HepG2 (cell line): Measurements from ENCODE around the gene VGF. TPM values are rescaled to one million over a fixed set of nuclear protein-coding genes. Genes with fewer than 3 reads are reported as not detected.

Experiments
- AKAP8 ChIP-seq: sonication (generic); formaldehyde crosslinking; IDR thresholded peaks from 2 replicates; pipeline ENCODE4 v1.5.1; 2020; ENCODE audit warnings: mild to moderate bottlenecking, missing genetic modification reagents
- ASH2L ChIP-seq: fragments of 300-600, 200-600 bp; sonication (generic); IDR thresholded peaks from 2 replicates; pipeline ENCODE4 v1.7.0; 2017; ENCODE audit warnings: low read depth, mild to moderate bottlenecking, moderate library complexity, mixed read lengths, low read length; ENCODE audit not compliant: insufficient read length
- CHD4 ChIP-seq: fragments of 200-600 bp; sonication (generic); IDR thresholded peaks from 2 replicates; pipeline ENCODE4 v1.7.0; 2017; ENCODE audit warnings: mild to moderate bottlenecking, low read length, borderline replicate concordance
- ELF1 ChIP-seq: sonication (generic); formaldehyde crosslinking; IDR thresholded peaks from 2 replicates; pipeline ENCODE4 v1.4.0; 2020; ENCODE audit warnings: missing genetic modification reagents
- GPN1 ChIP-seq: sonication (generic); formaldehyde crosslinking; IDR thresholded peaks from 2 replicates; pipeline ENCODE4 v1.5.1; 2020; ENCODE audit warnings: missing genetic modification reagents, borderline replicate concordance
- HNRNPLL ChIP-seq: fragments of 200-400 bp; formaldehyde crosslinking; IDR thresholded peaks from 2 replicates; pipeline ENCODE4 v1.6.1; 2017; ENCODE audit warnings: mild to moderate bottlenecking, low read depth, low read length; ENCODE audit not compliant: poor library complexity, severe bottlenecking
- KDM2A ChIP-seq: sonication (generic); formaldehyde crosslinking; IDR thresholded peaks from 2 replicates; pipeline ENCODE4 v1.4.0; 2020; ENCODE audit warnings: low read depth, missing genetic modification reagents, borderline replicate concordance
- ONECUT2 ChIP-seq: sonication (generic); formaldehyde crosslinking; IDR thresholded peaks from 2 replicates; pipeline ENCODE4 v1.4.0; 2020; ENCODE audit warnings: missing genetic modification reagents
- PCBP2 ChIP-seq: fragments of 200-400 bp; formaldehyde crosslinking; optimal IDR thresholded peaks from 2 replicates; pipeline ENCODE3; 2018; ENCODE audit warnings: low read length, low read depth; ENCODE audit not compliant: poor library complexity, severe bottlenecking
- REL ChIP-seq: sonication (generic); formaldehyde crosslinking; conservative IDR thresholded peaks from 2 replicates; pipeline ENCODE4 v1.8.0; 2022; ENCODE audit warnings: mild to moderate bottlenecking, missing genetic modification reagents, moderate library complexity
- SYNCRIP ChIP-seq: fragments of 200-400 bp; formaldehyde crosslinking; IDR thresholded peaks from 2 replicates; pipeline ENCODE4 v1.6.1; 2018; ENCODE audit warnings: mild to moderate bottlenecking, low read depth, low read length; ENCODE audit not compliant: insufficient read depth
- TBP ChIP-seq: sonication (generic); formaldehyde crosslinking; IDR thresholded peaks from 2 replicates; pipeline ENCODE4 v1.5.0; 2020; ENCODE audit warnings: missing genetic modification reagents
- TOE1 ChIP-seq: sonication (generic); formaldehyde crosslinking; IDR thresholded peaks from 2 replicates; pipeline ENCODE4 v1.4.0; 2020; ENCODE audit warnings: mild to moderate bottlenecking, missing genetic modification reagents
- ZNF256 ChIP-seq: sonication (generic); formaldehyde crosslinking; conservative IDR thresholded peaks from 2 replicates; pipeline ENCODE4 v1.4.0; 2020; ENCODE audit warnings: missing genetic modification reagents
- ZNF264 ChIP-seq: sonication (generic); formaldehyde crosslinking; IDR thresholded peaks from 2 replicates; pipeline ENCODE4 v1.4.0; 2020; ENCODE audit warnings: missing genetic modification reagents
- ZNF354B ChIP-seq: sonication (generic); formaldehyde crosslinking; IDR thresholded peaks from 2 replicates; pipeline ENCODE4 v1.8.0; 2022; ENCODE audit warnings: mild to moderate bottlenecking, missing genetic modification reagents
- ZNF547 ChIP-seq: sonication (generic); formaldehyde crosslinking; IDR thresholded peaks from 2 replicates; pipeline ENCODE4 v1.5.1; 2020; ENCODE audit warnings: mild to moderate bottlenecking, missing genetic modification reagents
- ZNF777 ChIP-seq: sonication (generic); formaldehyde crosslinking; IDR thresholded peaks from 2 replicates; pipeline ENCODE4 v1.4.0; 2020; ENCODE audit warnings: missing genetic modification reagents
- polyA plus RNA-seq, 8 experiments: library from polyadenylated mRNA; depleted of rRNA in 3 of 8; stranded (reverse) in 7 of 8; unstranded in 1 of 8; fragments of >200 nt; fragmentation: Illumina TruSeq in 4 of 8; extraction: Trizol in 4 of 8; gene quantifications; 2 replicates each; pipeline versions ENCODE4 v1.2.1 to v1.2.3, GENCODE V29; 2011 to 2016; ENCODE audit warnings: low read depth in 4 of 8, missing spikeins in 1 of 8, mixed read lengths in 1 of 8; ENCODE audit not compliant: insufficient read depth in 1 of 8
- total RNA-seq, 5 experiments: library from RNA; depleted of rRNA; stranded (reverse); fragments of >200 nt; fragmentation: Illumina TruSeq; extraction: Trizol; gene quantifications; 2 replicates each; pipeline ENCODE4 v1.2.3, GENCODE V29; 2016; ENCODE audit warnings: low read depth in 1 of 5
- TF ChIP-seq, protein P1 (sequence below): sonication (generic); formaldehyde crosslinking; IDR thresholded peaks from 2 replicates; pipeline ENCODE4 v1.4.0; 2020; ENCODE audit warnings: mild to moderate bottlenecking, low read depth, missing genetic modification reagents
- TF ChIP-seq, protein P2 (sequence below): IDR thresholded peaks from 2 replicates; pipeline ENCODE4 v1.6.1; 2016
- TF ChIP-seq, protein P3 (sequence below): sonication (generic); formaldehyde crosslinking; IDR thresholded peaks from 2 replicates; pipeline ENCODE4 v1.5.0; 2020; ENCODE audit warnings: mild to moderate bottlenecking, missing genetic modification reagents
- TF ChIP-seq, protein P4 (sequence below): sonication (generic); formaldehyde crosslinking; IDR thresholded peaks from 2 replicates; pipeline ENCODE4 v1.5.0; 2020; ENCODE audit warnings: mild to moderate bottlenecking, missing genetic modification reagents
- TF ChIP-seq, protein P5 (sequence below): sonication (generic); formaldehyde crosslinking; IDR thresholded peaks from 2 replicates; pipeline ENCODE4 v1.4.0; 2020; ENCODE audit warnings: missing genetic modification reagents; ENCODE audit errors: not compliant biosample characterization

Gene VGF
- total and polyA plus RNA-seq, 2 of the 13 experiments (the other 11 are each of a cell fraction or from before 2014, with no cell fraction given) = 0.12 to 0.46 TPM

DNA sequence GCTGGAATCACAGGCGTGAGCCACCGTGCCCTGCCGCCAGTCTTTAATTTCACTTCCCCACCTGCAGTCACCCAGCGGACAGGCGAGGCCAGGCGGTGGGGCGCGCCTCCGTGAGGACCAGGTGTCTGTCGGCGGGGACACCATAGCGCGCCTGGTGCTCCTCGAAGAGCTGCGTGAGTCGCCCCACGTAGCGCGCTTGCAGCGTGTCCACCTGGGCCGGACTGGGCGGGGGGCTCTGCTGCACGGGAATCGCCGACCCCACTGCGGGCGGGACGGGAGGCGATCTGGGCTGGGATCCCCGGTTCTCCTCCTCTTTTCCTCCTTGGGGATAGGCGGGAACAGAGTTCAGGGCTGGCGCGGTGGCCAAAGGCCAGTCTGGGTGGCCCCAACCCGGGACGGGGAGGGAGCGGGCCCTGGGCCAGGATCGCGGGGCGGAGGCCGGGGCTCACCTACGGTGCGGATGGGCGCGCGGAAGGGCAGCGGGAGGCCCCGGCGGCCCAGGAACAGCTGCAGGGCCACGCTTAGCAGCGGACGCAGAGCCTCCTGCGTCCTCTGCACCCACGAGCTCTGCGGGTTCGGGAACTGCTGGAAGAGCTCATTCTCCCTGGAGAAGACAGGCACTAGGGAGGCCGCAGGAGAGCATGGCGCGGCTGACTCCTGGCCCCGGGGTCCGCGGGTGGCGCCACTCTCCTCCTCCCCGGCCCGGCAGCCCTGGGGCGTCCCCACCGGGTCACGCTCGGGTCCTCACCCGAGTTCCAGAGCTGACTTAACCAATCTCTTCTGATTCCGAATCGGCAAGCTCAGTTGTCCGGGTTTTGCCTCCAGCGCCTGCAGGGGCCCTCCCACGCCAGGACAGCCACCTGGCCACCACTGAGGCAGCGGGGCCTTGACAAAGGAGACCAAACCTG is 36.6 kb upstream of the VGF start (continued):
- peak; percentile 25; the same call in 1 of the 2 replicates for TF ChIP-seq AKAP8
- TF ChIP-seq ELF1 = no peak; the same call in 1 of the 2 replicates
- TF ChIP-seq ONECUT2 (CRISPR knock-in tag) = no peak
- TF ChIP-seq TOE1 (CRISPR knock-in tag) = no peak
- no peak for TF ChIP-seq REL (CRISPR knock-in tag)
- no peak for TF ChIP-seq ZNF354B
- peak; percentile 46; the same call in 1 of the 2 replicates for TF ChIP-seq CHD4
- no peak for TF ChIP-seq ZNF547 (CRISPR knock-in tag)
- no peak for TF ChIP-seq ZNF256
- no peak; the same call in 1 of the 2 replicates for TF ChIP-seq KDM2A (CRISPR knock-in tag)
- TF ChIP-seq ZNF777 (CRISPR knock-in tag) = no peak
- TF ChIP-seq, protein P1, sequence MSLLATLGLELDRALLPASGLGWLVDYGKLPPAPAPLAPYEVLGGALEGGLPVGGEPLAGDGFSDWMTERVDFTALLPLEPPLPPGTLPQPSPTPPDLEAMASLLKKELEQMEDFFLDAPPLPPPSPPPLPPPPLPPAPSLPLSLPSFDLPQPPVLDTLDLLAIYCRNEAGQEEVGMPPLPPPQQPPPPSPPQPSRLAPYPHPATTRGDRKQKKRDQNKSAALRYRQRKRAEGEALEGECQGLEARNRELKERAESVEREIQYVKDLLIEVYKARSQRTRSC (CRISPR knock-in tag) = no peak
- TF ChIP-seq, protein P2, sequence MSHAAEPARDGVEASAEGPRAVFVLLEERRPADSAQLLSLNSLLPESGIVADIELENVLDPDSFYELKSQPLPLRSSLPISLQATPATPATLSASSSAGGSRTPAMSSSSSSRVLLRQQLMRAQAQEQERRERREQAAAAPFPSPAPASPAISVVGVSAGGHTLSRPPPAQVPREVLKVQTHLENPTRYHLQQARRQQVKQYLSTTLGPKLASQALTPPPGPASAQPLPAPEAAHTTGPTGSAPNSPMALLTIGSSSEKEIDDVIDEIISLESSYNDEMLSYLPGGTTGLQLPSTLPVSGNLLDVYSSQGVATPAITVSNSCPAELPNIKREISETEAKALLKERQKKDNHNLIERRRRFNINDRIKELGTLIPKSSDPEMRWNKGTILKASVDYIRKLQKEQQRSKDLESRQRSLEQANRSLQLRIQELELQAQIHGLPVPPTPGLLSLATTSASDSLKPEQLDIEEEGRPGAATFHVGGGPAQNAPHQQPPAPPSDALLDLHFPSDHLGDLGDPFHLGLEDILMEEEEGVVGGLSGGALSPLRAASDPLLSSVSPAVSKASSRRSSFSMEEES = no peak
- TF ChIP-seq, protein P3, sequence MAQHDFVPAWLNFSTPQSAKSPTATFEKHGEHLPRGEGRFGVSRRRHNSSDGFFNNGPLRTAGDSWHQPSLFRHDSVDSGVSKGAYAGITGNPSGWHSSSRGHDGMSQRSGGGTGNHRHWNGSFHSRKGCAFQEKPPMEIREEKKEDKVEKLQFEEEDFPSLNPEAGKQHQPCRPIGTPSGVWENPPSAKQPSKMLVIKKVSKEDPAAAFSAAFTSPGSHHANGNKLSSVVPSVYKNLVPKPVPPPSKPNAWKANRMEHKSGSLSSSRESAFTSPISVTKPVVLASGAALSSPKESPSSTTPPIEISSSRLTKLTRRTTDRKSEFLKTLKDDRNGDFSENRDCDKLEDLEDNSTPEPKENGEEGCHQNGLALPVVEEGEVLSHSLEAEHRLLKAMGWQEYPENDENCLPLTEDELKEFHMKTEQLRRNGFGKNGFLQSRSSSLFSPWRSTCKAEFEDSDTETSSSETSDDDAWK (CRISPR knock-in tag) = no peak
- no peak for TF ChIP-seq ZNF264 (CRISPR knock-in tag)
- TF ChIP-seq HNRNPLL = peak; percentile 57
- no peak for TF ChIP-seq GPN1 (CRISPR knock-in tag)
- TF ChIP-seq SYNCRIP = no peak
- TF ChIP-seq TBP (CRISPR knock-in tag) = no peak
- TF ChIP-seq, protein P4, sequence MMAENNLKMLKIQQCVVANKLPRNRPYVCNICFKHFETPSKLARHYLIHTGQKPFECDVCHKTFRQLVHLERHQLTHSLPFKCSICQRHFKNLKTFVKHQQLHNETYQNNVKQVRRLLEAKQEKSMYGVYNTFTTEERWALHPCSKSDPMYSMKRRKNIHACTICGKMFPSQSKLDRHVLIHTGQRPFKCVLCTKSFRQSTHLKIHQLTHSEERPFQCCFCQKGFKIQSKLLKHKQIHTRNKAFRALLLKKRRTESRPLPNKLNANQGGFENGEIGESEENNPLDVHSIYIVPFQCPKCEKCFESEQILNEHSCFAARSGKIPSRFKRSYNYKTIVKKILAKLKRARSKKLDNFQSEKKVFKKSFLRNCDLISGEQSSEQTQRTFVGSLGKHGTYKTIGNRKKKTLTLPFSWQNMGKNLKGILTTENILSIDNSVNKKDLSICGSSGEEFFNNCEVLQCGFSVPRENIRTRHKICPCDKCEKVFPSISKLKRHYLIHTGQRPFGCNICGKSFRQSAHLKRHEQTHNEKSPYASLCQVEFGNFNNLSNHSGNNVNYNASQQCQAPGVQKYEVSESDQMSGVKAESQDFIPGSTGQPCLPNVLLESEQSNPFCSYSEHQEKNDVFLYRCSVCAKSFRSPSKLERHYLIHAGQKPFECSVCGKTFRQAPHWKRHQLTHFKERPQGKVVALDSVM = peak; percentile 83
- no peak for TF ChIP-seq PCBP2
- TF ChIP-seq, protein P5, sequence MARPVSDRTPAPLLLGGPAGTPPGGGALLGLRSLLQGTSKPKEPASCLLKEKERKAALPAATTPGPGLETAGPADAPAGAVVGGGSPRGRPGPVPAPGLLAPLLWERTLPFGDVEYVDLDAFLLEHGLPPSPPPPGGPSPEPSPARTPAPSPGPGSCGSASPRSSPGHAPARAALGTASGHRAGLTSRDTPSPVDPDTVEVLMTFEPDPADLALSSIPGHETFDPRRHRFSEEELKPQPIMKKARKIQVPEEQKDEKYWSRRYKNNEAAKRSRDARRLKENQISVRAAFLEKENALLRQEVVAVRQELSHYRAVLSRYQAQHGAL (CRISPR knock-in tag) = peak; percentile 23
- TF ChIP-seq ASH2L = peak; percentile 39
